Astrocyte (in vitro differentiated cells and primary cell): ENCODE results near the gene FOXM1. TPM values are rescaled to one million over a fixed set of nuclear protein-coding genes. Genes with fewer than 3 reads are reported as not detected.

Experiments
- DNase-seq: peaks from one replicate; pipeline ENCODE4 v3.0.0-alpha.2; 2010; ENCODE audit warnings: low read depth
- FAIRE-seq: peaks from 2 replicates; lab custom pipeline; 2011; peaks lifted over from hg19 to GRCh38; lab: Jason Lieb, UNC
- H2AFZ ChIP-seq: 2 replicates; pipeline ENCODE4 v1.6.0; 2012; ENCODE audit warnings: low read depth, low read length, inconsistent platforms
- H3K27ac ChIP-seq: 2 replicates; pipeline ENCODE4 v1.5.1; 2011; ENCODE audit warnings: low read depth, low read length, inconsistent platforms
- H3K27me3 ChIP-seq: 2 replicates; pipeline ENCODE4 v1.6.0; 2011; ENCODE audit warnings: low read length, inconsistent platforms; ENCODE audit not compliant: insufficient read depth
- H3K36me3 ChIP-seq: 2 replicates; pipeline ENCODE4 v1.5.1; 2011; ENCODE audit warnings: low read length, inconsistent platforms; ENCODE audit not compliant: insufficient read depth
- H3K4me1 ChIP-seq: 2 replicates; pipeline ENCODE4 v1.5.1; 2011; ENCODE audit warnings: low read length, inconsistent platforms; ENCODE audit not compliant: insufficient read depth
- H3K4me2 ChIP-seq: 2 replicates; pipeline ENCODE4 v1.6.0; 2012; ENCODE audit warnings: low read length, inconsistent platforms
- H3K4me3 ChIP-seq: 2 replicates; pipeline ENCODE4 v1.5.1; 2011; ENCODE audit warnings: low read depth, mild to moderate bottlenecking, low read length, inconsistent platforms; ENCODE audit not compliant: insufficient read depth
- H3K79me2 ChIP-seq: 2 replicates; pipeline ENCODE4 v1.6.0; 2012; ENCODE audit warnings: mild to moderate bottlenecking, low read length, inconsistent platforms; ENCODE audit not compliant: insufficient read depth
- H3K9ac ChIP-seq: 2 replicates; pipeline ENCODE4 v1.6.0; 2012; ENCODE audit warnings: mild to moderate bottlenecking, low read length, inconsistent platforms
- H3K9me3 ChIP-seq: 2 replicates; pipeline ENCODE4 v1.5.1; 2012; ENCODE audit warnings: low read depth, mild to moderate bottlenecking, low read length, inconsistent platforms; ENCODE audit not compliant: insufficient read depth
- H4K20me1 ChIP-seq: 2 replicates; pipeline ENCODE4 v1.6.0; 2012; ENCODE audit warnings: low read length, inconsistent platforms; ENCODE audit not compliant: insufficient read depth
- H3K27ac Mint-ChIP-seq: one replicate; pipeline ENCODE4 v1.8.0; 2021; ENCODE audit warnings: mild to moderate bottlenecking, mixed read lengths; ENCODE audit not compliant: unreplicated experiment
- H3K27me3 Mint-ChIP-seq: one replicate; pipeline ENCODE4 v1.8.0; 2021; ENCODE audit warnings: low read depth, mixed read lengths; ENCODE audit not compliant: unreplicated experiment
- H3K36me3 Mint-ChIP-seq: one replicate; pipeline ENCODE4 v1.8.0; 2021; ENCODE audit warnings: low read depth, mixed read lengths; ENCODE audit not compliant: unreplicated experiment
- H3K4me1 Mint-ChIP-seq: one replicate; pipeline ENCODE4 v1.8.0; 2021; ENCODE audit warnings: low read depth, mixed read lengths; ENCODE audit not compliant: unreplicated experiment
- H3K4me3 Mint-ChIP-seq: one replicate; pipeline ENCODE4 v1.8.0; 2021; ENCODE audit warnings: mild to moderate bottlenecking, moderate library complexity, mixed read lengths; ENCODE audit not compliant: unreplicated experiment
- H3K9me3 Mint-ChIP-seq: one replicate; pipeline ENCODE4 v1.8.0; 2021; ENCODE audit warnings: mild to moderate bottlenecking, mixed read lengths; ENCODE audit not compliant: unreplicated experiment
- EZH2 ChIP-seq: IDR thresholded peaks from 2 replicates; pipeline ENCODE4 v1.6.1; 2012; ENCODE audit warnings: mild to moderate bottlenecking, low read length, inconsistent platforms; ENCODE audit not compliant: insufficient read depth
- total RNA-seq: library from RNA; stranded (reverse); gene quantifications from 2 replicates; pipeline ENCODE4 v1.2.1, GENCODE V29; 2021
- TF ChIP-seq, protein P1 (sequence below): IDR thresholded peaks from 2 replicates; pipeline ENCODE4 v1.5.1; 2011; ENCODE audit warnings: low read depth, mild to moderate bottlenecking, inconsistent platforms, low read length, moderate library complexity; ENCODE audit not compliant: insufficient read depth

Gene FOXM1
- total RNA-seq, 1 donor from 2014 or later: 7.1 TPM

DNA sequence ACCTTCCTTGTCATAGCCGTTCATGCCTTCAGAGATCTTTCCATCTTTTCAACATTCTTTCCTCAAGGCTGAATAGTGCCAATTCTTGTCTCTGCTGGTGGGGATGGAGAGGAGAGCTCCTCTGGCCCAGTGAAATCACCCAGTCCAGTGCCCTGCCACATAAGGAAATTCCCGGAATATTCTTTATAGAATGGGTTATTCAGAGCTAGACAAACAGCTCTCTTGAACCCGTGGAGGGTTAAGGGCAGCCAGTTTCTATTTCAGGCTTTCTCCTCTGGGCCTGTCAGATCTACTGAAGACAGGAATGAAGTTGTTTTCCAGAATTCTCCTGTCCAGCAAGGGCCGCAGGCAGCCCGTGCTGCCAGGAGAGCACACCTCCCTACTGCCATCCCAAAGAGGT lies 34.0 kb downstream of the FOXM1 start:
- Histone ChIP-seq H2AFZ (no peak overlapping the region), H3K4me2 (no peak overlapping the region), H3K4me1 (peaks cover 12% of the 10 kb centered on the region), H3K79me2 (no peaks in the 10 kb centered on the region), H3K9ac (no peak overlapping the region), H3K4me3 (no peak overlapping the region), H3K27me3 (no peaks in the 10 kb centered on the region), H3K27ac (no peak overlapping the region), H3K36me3 (no peaks in the 10 kb centered on the region), H4K20me1 (no peaks in the 10 kb centered on the region), H3K9me3 (no peaks in the 10 kb centered on the region)
- H3K9me3 Mint-ChIP-seq: no peaks in the 10 kb centered on the region
- TF ChIP-seq, protein P1, sequence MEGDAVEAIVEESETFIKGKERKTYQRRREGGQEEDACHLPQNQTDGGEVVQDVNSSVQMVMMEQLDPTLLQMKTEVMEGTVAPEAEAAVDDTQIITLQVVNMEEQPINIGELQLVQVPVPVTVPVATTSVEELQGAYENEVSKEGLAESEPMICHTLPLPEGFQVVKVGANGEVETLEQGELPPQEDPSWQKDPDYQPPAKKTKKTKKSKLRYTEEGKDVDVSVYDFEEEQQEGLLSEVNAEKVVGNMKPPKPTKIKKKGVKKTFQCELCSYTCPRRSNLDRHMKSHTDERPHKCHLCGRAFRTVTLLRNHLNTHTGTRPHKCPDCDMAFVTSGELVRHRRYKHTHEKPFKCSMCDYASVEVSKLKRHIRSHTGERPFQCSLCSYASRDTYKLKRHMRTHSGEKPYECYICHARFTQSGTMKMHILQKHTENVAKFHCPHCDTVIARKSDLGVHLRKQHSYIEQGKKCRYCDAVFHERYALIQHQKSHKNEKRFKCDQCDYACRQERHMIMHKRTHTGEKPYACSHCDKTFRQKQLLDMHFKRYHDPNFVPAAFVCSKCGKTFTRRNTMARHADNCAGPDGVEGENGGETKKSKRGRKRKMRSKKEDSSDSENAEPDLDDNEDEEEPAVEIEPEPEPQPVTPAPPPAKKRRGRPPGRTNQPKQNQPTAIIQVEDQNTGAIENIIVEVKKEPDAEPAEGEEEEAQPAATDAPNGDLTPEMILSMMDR: no peak
- no peak for TF ChIP-seq EZH2
- no peak for FAIRE-seq
- H3K27ac Mint-ChIP-seq: no peak overlapping the region
- peaks cover 7% of the 10 kb centered on the region for H3K36me3 Mint-ChIP-seq
- no peaks in the 10 kb centered on the region for H3K27me3 Mint-ChIP-seq
- H3K4me1 Mint-ChIP-seq: peaks cover 13% of the 10 kb centered on the region
- no peak for DNase-seq
- H3K4me3 Mint-ChIP-seq: no peak overlapping the region

DNA sequence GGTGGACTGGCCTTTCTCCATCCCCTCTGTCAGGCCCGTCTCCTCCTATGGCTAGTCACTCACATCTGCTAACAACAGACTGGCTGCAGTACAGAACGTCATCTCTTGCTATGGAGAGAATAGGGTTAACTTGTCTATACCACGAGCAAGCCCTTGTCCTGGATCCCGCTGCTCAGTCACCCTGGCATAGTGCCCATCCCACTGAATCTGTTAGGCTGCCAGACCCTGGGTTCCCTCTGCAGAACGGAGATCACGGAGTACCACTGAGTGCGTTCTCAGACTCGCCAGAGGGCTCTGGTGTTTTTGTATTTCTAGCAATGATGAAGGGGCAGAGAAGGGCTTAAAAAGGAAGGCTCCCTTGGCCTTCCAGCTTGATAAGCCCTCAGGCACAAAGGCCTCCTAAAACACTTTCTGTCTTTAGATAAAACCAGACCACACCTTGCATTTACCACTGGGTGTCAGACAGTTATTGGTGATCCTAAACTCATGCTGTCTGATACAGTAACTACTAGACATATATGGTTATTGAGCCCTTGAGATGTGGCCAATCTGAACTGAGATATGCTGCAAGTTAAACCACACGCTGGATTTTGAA lies 35.8 kb downstream of the FOXM1 start:
- H4K20me1 ChIP-seq: no peaks in the 10 kb centered on the region
- no peaks in the 10 kb centered on the region for H3K79me2 ChIP-seq
- DNase-seq (no peak), FAIRE-seq (no peak)
- H3K4me3 ChIP-seq: no peak overlapping the region
- no peak overlapping the region for H2AFZ ChIP-seq
- no peaks in the 10 kb centered on the region for H3K36me3 ChIP-seq
- no peaks in the 10 kb centered on the region for H3K27me3 Mint-ChIP-seq
- no peaks in the 10 kb centered on the region for H3K27me3 ChIP-seq
- H3K4me1 Mint-ChIP-seq: peaks cover 13% of the 10 kb centered on the region
- H3K4me1 ChIP-seq: peaks cover 12% of the 10 kb centered on the region
- no peak overlapping the region for H3K9ac ChIP-seq
- H3K9me3 ChIP-seq: no peaks in the 10 kb centered on the region
- no peak overlapping the region for H3K27ac ChIP-seq
- no peak overlapping the region for H3K4me2 ChIP-seq
- H3K36me3 Mint-ChIP-seq: peaks cover 7% of the 10 kb centered on the region
- H3K4me3 Mint-ChIP-seq: no peak overlapping the region
- H3K27ac Mint-ChIP-seq: no peak overlapping the region
- TF ChIP-seq, protein P1: no peak
- no peak for TF ChIP-seq EZH2
- no peaks in the 10 kb centered on the region for H3K9me3 Mint-ChIP-seq

- H3K4me2 ChIP-seq: no peak overlapping the region
- no peaks in the 10 kb centered on the region for H3K9me3 ChIP-seq
- Mint-ChIP-seq H3K9me3 (peaks cover under 1% of the 10 kb centered on the region), H3K36me3 (peaks cover 6% of the 10 kb centered on the region), H3K27me3 (no peaks in the 10 kb centered on the region), H3K4me3 (no peak overlapping the region), H3K27ac (no peak overlapping the region), H3K4me1 (peaks cover 14% of the 10 kb centered on the region)
- no peak overlapping the region for H3K27ac ChIP-seq
- H3K4me1 ChIP-seq: peaks cover 19% of the 10 kb centered on the region
- no peak for DNase-seq
- H4K20me1 ChIP-seq: no peaks in the 10 kb centered on the region
- no peak overlapping the region for H2AFZ ChIP-seq
- H3K79me2 ChIP-seq: no peaks in the 10 kb centered on the region
- FAIRE-seq: no peak
- no peaks in the 10 kb centered on the region for H3K36me3 ChIP-seq
- no peak overlapping the region for H3K4me3 ChIP-seq
- H3K9ac ChIP-seq: no peak overlapping the region
- H3K27me3 ChIP-seq: no peaks in the 10 kb centered on the region
- TF ChIP-seq, protein P1: no peak
- no peak for TF ChIP-seq EZH2
These were observed 40.4 kb downstream of the FOXM1 start for GRCh38 chr12:2836574-2836973.
